Activated CD4-positive, alpha-beta T cell treated with anti-CD3 and anti-CD28 coated beads for 4 hours (primary cell): ENCODE data around the gene IGFBPL1.
"Not testable (repeated sequence)": the region's sequence is repeated elsewhere in the genome, so short reads cannot be mapped to it uniquely, and the experiment has no call there.

Source experiments
- DNase-seq, 2 donors: peaks; one replicate each; pipeline ENCODE4 v3.0.0-alpha.2; 2020

Gene IGFBPL1

GRCh38 chr9:38431116-38431515 is 6.9 kb upstream of the IGFBPL1 start:
- no peak for DNase-seq

DNA sequence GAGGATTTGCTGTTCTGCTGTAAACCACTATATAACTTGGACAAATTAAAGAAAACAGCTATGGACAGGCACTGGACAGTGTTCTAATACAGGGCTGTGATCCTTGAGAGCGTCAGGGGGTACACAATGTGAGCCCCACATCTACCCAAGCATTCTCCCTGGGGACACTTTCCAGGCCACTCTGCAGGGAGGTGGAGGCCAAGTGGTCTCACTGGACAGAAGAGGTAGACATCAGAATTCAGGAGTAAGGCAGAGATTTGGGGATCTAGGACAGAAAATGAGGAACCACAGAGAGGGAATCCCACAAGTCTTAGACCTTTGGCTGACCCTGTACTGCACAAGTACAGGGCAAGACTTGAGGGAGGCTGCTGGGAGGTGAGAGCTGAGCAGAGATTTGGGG is 3.8 kb upstream of the IGFBPL1 start:
- DNase-seq: no peak

DNA sequence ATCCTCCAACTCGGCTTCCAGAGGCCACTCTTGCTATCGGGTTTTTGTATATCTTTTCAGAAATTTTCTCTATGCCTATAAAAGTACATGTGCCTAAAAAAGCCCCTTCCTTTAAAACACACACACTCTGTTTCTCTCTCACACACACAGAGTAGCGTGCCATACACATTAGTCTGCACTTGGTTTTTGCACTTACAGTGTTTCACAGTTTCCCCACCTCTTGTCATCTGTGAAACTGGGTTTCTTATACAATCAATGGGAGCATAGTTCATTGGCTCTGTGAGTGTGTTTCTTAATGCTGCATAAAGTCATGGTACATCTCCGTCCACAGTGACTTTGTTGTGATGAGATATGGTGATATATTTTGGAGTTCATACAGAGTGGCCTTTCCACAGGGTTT is 664 bp upstream of the IGFBPL1 start:
- DNase-seq: no peak

GRCh38 chr9:38423273-38423972 is 831 bp downstream of the IGFBPL1 start:
- DNase-seq: no peak

- no peak for DNase-seq
Measured at GRCh38 chr9:38422555-38423260, 1.5 kb downstream of the IGFBPL1 start.

DNA sequence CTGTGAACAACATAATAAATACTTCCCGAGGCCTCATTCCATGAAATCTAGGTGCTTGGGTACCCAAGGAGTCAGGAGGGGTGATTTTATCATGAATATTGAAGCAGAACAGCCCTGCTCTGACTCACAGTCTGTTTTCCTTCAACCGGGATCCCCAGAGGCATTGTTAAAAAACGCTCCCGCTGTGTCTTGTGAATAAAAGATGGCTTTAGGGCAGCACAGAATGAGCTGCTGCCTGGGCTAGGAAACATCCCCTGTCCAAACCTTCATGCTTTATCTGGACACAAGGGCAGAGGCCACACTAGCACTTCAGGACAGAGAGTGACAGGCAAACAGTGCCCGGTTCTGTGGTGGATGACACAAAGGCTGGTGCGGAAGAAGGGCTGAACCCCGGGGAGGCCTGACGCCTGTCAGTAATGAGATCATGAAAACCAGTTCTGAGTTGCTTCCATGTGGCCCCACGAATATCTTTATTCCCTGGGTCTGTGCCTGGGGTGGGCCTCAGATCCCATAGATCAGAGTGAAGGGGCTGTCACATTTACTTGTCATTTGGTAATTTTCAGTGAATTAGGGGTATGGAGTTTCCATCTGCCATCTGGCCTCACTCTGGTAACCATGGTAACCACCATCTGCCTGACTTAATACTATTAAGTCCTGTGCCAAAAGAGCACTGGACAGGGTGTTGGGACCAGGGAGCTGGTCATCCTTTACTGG is 2.6 kb downstream of the IGFBPL1 start:
- no peak for DNase-seq

- DNase-seq: no peak
Measured at GRCh38 chr9:38419181-38419580, 5.1 kb downstream of the IGFBPL1 start.

GRCh38 chr9:38418366-38418765 is 5.9 kb downstream of the IGFBPL1 start:
- no peak for DNase-seq

GRCh38 chr9:38417003-38417945 is 7.0 kb downstream of the IGFBPL1 start:
- peak in 1 of 2 donors; percentile 8 for DNase-seq

DNA sequence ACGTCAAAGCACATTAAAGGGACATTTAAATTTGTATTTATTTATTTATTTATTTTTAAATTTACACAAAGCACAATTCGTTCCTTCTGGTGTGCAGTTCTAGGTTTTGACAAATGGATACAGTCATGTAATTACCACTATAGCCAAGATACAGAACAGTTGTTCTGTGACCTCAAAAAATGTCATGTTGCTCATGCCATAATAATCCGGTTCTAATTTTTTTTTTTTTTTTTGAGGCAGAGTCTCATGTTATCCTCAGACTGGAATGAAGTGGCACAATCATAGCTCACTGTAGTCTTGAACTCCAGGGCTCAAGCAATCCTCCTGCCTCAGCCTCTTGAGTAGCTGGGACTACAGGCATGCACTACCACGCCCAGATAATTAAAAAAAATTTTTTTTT is 7.8 kb downstream of the IGFBPL1 start:
- no peak for DNase-seq

- no peak for DNase-seq
Measured at GRCh38 chr9:38415856-38416255, 8.4 kb downstream of the IGFBPL1 start.

DNA sequence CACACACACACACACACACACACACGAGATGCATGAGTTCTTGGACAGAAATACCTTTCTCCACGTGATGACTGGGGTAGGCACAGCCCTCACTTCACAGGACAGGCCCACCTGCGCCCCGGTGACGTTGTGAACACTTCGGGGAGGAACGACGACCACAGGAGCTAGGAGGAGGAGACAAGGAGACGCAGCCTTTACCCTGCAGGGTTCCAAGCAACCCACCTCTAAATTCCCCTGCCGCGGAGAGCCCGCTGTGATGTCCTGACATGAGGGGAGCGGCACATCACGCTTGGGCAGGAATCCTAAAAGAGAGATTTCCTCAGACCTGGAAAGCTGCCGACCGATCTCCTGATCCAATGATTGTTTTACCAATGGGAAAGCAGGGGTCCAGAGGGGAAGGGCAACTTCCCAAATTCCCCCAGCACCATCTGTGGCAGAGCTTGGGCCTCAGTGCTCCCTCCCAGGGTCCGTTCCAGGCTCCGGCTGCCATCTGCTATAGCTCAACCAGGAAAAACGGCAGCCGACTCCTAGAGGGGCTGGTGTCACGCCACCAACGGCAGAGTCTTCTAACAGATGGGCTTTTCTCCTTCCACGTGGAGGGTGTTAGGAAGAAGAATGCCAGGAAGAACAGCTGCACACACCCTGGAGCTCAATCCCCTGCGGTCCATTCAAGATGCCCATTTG is 10.1 kb downstream of the IGFBPL1 start:
- no peak for DNase-seq

GRCh38 chr9:38413283-38413682 is 11.0 kb downstream of the IGFBPL1 start:
- DNase-seq: no peak

DNA sequence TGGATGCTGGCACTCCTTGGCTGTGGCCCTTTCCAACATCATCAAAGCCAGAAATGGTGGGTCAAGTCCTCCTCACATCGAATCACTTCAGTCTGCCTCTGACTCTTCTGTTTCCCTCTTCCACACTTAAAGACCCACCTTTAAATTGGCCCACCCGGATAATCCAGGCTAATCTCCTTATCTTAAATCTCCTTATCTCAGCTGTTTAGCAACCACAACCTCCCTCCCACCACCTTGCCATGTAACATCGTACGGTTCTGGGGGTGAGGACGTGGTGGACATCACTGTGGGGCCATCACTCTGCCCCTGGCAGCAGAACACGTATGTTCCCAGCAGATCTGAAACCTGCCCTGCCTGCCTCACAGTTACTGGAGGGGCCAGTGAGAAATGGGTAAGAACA is 11.5 kb downstream of the IGFBPL1 start:
- no peak for DNase-seq

- no peak for DNase-seq
Measured at GRCh38 chr9:38408719-38409118, 15.5 kb downstream of the IGFBPL1 start.

- DNase-seq: no peak
Measured at GRCh38 chr9:38406476-38407186, 17.6 kb downstream of the IGFBPL1 start.

GRCh38 chr9:38405785-38406184 is 18.5 kb downstream of the IGFBPL1 start:
- no peak for DNase-seq

DNA sequence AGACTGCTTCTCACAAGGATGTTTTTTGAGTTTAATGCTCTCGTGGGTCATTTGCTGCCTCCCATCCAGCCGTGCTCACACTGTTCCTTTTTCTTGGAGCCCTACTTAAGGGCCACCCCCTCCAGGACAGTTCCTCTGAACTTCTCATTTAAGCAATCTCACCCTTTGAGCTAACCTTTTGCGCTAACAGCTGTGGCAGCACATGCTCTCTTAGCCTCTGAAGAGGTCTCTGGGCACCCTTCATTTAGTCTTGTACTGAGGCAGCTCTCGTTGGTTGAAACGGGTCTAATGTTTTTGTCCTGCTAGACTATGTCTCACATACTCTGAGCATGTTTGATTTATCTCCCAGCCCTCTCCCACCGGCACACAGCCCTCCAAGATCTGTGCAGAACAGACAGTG is 19.9 kb downstream of the IGFBPL1 start:
- no peak for DNase-seq

- no peak for DNase-seq
Measured at GRCh38 chr9:38401994-38402393, 22.3 kb downstream of the IGFBPL1 start.

DNA sequence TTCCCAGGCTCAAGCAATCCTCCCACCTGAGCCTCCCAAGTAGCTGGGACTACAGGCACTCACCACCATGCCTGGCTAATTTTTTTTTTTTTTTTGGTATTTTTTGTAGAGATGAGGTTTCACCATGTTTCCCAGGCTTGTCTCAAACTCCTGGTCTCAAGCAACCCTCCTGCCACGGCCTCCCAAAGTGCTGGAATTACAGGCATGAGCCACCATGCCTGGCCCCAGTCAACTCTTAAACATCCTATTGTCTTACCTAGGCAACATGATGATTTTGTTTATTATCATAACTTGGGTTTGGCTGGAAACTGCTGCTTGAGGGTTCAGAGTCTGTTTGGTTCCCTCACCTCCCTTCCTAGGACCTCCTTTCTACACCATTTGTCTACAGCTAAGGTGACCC is 25.1 kb downstream of the IGFBPL1 start:
- DNase-seq: not testable (repeated sequence)

- DNase-seq: no peak
Measured at GRCh38 chr9:38396371-38396671, 27.9 kb downstream of the IGFBPL1 start.
